GM15510 (cell line): ENCODE data around the gene TMEM143.

Experiments used
- POLR2A ChIP-seq: IDR thresholded peaks from 3 replicates; pipeline ENCODE4 v1.6.1; 2011; ENCODE audit warnings: borderline replicate concordance; ENCODE audit not compliant: insufficient read length; ENCODE audit errors: extremely low read depth

Gene TMEM143

DNA sequence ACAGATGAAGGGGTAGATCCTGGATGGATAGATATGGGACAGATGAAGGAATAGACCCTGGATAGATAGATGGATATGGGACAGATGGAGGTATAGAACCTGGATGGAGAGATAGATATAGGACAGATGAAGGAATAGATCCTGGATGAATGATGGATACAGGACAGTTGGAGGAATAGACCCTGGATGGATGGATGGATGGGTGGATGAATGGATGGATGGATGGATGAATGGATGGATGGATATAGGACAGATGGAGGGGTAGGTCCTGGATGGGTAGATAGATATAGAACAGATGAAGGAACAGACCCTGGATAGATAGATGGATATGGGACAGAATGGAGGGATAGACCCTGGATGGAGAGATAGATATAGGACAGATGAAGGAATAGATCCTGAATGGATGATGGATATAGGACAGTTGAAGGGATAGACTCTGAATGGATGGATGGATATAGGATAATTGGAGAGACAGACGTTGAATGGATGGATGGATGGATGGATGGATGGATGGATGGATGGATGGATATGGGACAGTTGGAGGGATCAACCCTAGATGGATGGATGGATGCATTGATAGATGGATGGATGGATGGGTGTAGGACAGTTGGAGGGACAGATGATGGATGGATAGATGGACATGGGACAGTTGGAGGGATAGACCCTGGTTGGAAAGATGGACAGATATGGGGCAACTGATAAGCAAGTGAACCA is 61.7 kb downstream of the TMEM143 start:
- no peak for TF ChIP-seq POLR2A

DNA sequence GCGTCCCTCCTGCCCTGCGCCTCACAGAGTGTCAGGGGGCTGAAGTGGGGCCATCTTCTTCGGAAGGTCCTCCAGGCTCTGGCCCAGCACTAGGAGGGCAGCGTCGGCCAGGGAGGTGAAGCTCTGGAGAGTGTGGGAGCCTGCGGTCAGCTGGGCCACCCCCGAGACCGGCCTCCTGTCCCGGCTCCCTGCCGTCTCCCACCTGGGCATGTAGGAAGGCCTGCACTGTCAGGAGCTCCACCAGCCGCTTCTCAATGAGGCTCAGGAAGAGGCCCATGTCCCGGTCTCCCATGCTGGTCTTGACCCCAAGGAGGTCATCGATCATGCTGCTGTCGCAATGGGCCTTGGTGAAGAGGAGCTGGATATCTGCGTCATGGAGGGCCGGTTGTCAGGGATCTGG is 65.8 kb downstream of the TMEM143 start:
- no peak for TF ChIP-seq POLR2A

GRCh38 chr19:48296963-48297734 is 66.6 kb downstream of the TMEM143 start:
- no peak for TF ChIP-seq POLR2A

DNA sequence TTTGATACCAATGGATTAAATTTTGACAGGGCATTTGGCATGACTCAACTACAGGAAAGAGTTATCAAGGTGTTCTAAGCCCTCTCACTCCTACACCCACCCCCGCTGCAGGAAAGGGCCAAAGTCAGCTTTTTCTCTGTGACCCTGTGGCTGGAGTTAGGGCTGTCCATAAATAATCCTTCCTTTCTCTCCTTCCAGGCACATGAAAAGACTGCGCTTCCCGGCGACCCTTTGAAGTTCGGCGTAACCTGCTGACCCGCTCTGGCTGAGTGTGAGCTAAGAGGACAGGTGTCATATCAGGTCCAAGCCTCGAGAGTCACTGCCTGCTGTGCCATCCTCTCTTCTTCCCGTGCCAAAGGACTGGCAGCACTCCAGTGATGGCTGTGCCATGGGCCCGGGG is 68.3 kb downstream of the TMEM143 start:
- no peak for TF ChIP-seq POLR2A

GRCh38 chr19:48292798-48293197 is 70.9 kb downstream of the TMEM143 start:
- no peak for TF ChIP-seq POLR2A

GRCh38 chr19:48290771-48291488 is 72.8 kb downstream of the TMEM143 start:
- no peak for TF ChIP-seq POLR2A

DNA sequence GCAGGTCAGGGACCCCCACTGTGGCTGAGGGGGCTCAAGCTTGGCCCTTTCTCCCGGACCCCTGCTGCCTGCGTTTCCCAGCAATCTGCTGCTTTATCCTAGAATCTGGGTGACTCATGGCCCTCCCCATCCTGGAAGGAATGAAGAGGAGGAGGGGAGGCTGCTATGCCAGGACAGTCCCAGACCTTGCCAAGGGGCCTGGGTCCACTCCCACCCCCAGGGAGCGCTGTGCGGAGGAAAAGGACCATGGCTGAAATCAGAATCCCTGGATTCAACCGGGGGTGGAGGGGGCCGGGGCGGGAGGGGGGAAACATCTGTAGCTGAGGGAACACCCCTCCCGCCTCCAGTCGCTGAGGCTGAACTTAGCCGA is 73.4 kb downstream of the TMEM143 start:
- TF ChIP-seq POLR2A, result no peak

DNA sequence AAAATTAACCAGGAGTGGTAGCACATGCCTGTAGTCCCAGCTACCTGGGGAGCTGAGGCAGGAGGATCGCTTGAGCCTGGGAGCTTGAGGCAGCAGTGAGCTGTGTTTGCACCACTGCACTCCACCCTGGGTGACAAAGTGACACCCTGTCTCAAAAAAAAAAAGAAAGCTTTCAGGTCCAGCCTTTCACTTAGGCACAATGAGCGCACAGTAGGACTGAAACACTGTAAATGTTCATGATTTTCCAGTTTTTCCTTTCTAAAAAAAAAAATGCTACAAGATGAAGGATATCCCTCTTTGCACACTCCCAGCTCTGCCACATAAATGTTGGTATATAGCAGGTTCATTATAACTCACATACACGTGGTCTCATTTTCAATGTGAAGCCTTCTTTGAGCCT is 76.0 kb downstream of the TMEM143 start:
- TF ChIP-seq POLR2A, result no peak

DNA sequence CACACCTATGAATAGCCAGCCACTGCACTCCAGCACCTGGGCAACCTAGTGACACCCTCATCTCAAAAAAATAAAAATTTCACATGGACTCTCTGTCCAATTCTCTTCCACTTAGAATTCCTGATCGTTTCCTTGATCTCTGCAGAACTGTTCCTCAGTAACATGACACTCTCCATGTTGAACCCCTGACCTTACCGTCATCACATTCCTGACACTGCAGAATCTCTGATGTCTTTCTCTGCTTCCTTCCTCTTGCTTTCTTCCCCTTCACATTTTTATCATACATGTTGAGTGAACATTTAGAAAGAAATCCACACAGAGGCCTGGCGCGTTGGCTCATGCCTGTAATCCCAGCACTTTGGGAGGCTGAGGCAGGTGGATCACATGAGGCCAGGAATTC is 78.8 kb downstream of the TMEM143 start:
- no peak for TF ChIP-seq POLR2A

DNA sequence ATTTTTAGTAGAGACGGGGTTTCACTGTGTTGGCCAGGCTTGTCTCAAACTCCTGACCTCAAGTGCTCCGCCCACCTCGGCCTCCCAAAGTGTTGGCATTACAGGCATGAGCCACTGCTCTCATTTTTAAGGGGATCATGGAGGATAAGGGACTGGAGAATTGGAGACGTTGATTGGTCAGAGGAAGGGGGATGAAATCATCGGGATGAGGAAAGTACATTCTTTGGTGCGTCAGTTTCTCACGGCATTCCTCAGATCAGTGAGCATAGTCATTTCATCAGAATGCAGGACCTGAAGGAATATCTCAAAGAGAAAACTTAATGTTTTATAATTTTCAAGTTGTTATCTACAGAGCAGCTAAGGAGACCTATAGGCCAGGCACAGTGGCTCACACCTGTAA is 79.8 kb downstream of the TMEM143 start:
- TF ChIP-seq POLR2A, result no peak
